Uterus (tissue), 4 donors: Measurements from ENCODE around the gene ENHO. TPM values are rescaled to one million over a fixed set of nuclear protein-coding genes. Genes with fewer than 3 reads are reported as not detected.

Experiments
- DNase-seq, 2 donors: peaks; one replicate each; pipeline ENCODE4 v3.0.0-alpha.2; 2019 to 2020
- H3K27ac ChIP-seq, 2 donors: fragments of 200-600 bp; sonication (generic); 1 replicate in 1 of 2; 2 replicates in 1 of 2; pipeline ENCODE4 v1.5.1; 2016 to 2018
- H3K27me3 ChIP-seq, 2 donors: fragments of 200-600 bp; sonication (generic); one replicate each; pipeline ENCODE4 v1.5.1; 2018 to 2019; ENCODE audit warnings: control low read depth in 1 of 2
- H3K36me3 ChIP-seq, 2 donors: fragments of 200-600 bp; sonication (generic); one replicate each; pipeline ENCODE4 v1.5.1; 2019; ENCODE audit warnings: control low read depth in 1 of 2
- H3K4me1 ChIP-seq, 2 donors: fragments of 200-600 bp; sonication (generic); one replicate each; pipeline ENCODE4 v1.5.1; 2018 to 2019; ENCODE audit warnings: control low read depth in 1 of 2
- H3K4me3 ChIP-seq, 2 donors: fragments of 200-600 bp; sonication (generic); 1 replicate in 1 of 2; 2 replicates in 1 of 2; pipeline ENCODE4 v1.5.1; 2018 to 2019; ENCODE audit warnings: mild to moderate bottlenecking in 1 of 2
- H3K9me3 ChIP-seq, 2 donors: fragments of 200-600 bp; sonication (generic); one replicate each; pipeline ENCODE4 v1.5.1; 2019; ENCODE audit warnings: control low read depth in 1 of 2
- CTCF ChIP-seq, 4 experiments: fragments of 200-600 bp in 2 of 4; fragments of 450-650 bp in 2 of 4; sonication (generic) in 2 of 4; IDR thresholded peaks; one replicate each; pipeline ENCODE4 v1.5.1; 2016 to 2019; ENCODE audit warnings: antibody characterized with exemption in 4 of 4, mild to moderate bottlenecking in 2 of 4, moderate library complexity in 1 of 4
- POLR2A ChIP-seq, 2 donors: fragments of 450-650 bp; IDR thresholded peaks; one replicate each; pipeline ENCODE4 v1.6.1; 2016; ENCODE audit warnings: antibody characterized with exemption in 2 of 2, mild to moderate bottlenecking in 1 of 2, moderate library complexity in 1 of 2
- intact Hi-C: fragments of 100-400 bp; cut with DNase I; formaldehyde crosslinking; loops from one replicate; pipeline ENCODE4 v1.15.1; 2023; ENCODE audit warnings: low total_unique reads
- small RNA-seq: library from RNA; depleted of rRNA; stranded (forward); fragments of <200 nt; gene quantifications from one replicate; pipeline ENCODE3, GENCODE V24; 2016
- total RNA-seq, 4 donors: library from RNA; depleted of rRNA in 3 of 4; stranded (reverse); fragments of >200 nt in 3 of 4; gene quantifications; one replicate each; pipeline versions ENCODE4 v1.1.0 to v1.2.4, GENCODE V29; 2014 to 2023
- donor health status: DM: yes; HTN: yes; CAD: no.

ENHO gene
- total RNA-seq, 4 donors from 2014 or later, result 2.2 TPM; not detected in 3

GRCh38 chr9:34477541-34477940 is 45.2 kb downstream of the ENHO start:
- intact Hi-C loops, result no loop called here
- H3K36me3 ChIP-seq, result no peaks in the 10 kb centered on the region
- no peak overlapping the region for H3K27ac ChIP-seq
- no peak overlapping the region for H3K4me3 ChIP-seq
- DNase-seq, result no peak
- H3K9me3 ChIP-seq, result no peaks in the 10 kb centered on the region
- no peaks in the 10 kb centered on the region for H3K4me1 ChIP-seq
- no peaks in the 10 kb centered on the region for H3K27me3 ChIP-seq
- TF ChIP-seq POLR2A (IDR thresholded peaks at IDR 0.05) (no peak), CTCF (IDR thresholded peaks at IDR 0.05) (no peak)

GRCh38 chr9:34475097-34475496 is 47.7 kb downstream of the ENHO start:
- Histone ChIP-seq H3K36me3 (no peaks in the 10 kb centered on the region), H3K27ac (no peak overlapping the region), H3K9me3 (no peaks in the 10 kb centered on the region), H3K4me3 (no peak overlapping the region), H3K27me3 (no peaks in the 10 kb centered on the region), H3K4me1 (no peaks in the 10 kb centered on the region)
- intact Hi-C loops, result no loop called here
- no peak for TF ChIP-seq POLR2A (IDR thresholded peaks at IDR 0.05)
- TF ChIP-seq CTCF (IDR thresholded peaks at IDR 0.05), result no peak
- no peak for DNase-seq

Small RNAs within 50 kb of the gene (small RNA-seq; reads per million reads assigned to genes)
- not detected for gene RN7SKP24

Other genes starting within 250 kb of the ENHO start
- gene KIF24, start 193.7 kb downstream of the ENHO start, total RNA-seq, result 1 to 10 TPM; 1.2 to 6.1 (median 1.5) TPM
- 10 to 100 TPM in 3 of 4 donors, 1 to 10 TPM in 1; 7.6 to 24.6 (median 20.2) TPM for gene NUDT2, start 193.4 kb downstream of the ENHO start, total RNA-seq
- gene MYORG, start 146.1 kb downstream of the ENHO start, total RNA-seq, result 1 to 10 TPM in 3 of 4 donors, under 1 TPM in 1; under 0.01 to 6.6 (median 2.3) TPM
- 10 to 100 TPM in 2 of 4 donors, 1 to 10 TPM in 2; 2.3 to 33.0 (median 14.9) TPM for gene FAM219A, start 64.4 kb downstream of the ENHO start, total RNA-seq
- 1 to 10 TPM in 1 of 4 donors, under 1 TPM in 1, not detected in 2; 0.95 to 3.8 TPM for gene DNAI1, start 64.2 kb downstream of the ENHO start, total RNA-seq
- gene CNTFR, start 66.7 kb upstream of the ENHO start, total RNA-seq, result 10 to 100 TPM in 1 of 4 donors, 1 to 10 TPM in 1, under 1 TPM in 1, not detected in 1; 0.59 to 14.7 (median 6.6) TPM
- 10 to 100 TPM; 18.1 to 39.1 (median 26.9) TPM for gene RPP25L, start 89.1 kb upstream of the ENHO start, total RNA-seq
- gene DCTN3, start 97.5 kb upstream of the ENHO start, total RNA-seq, result 10 to 100 TPM; 27.7 to 98.0 (median 58.6) TPM
- gene ARID3C, start 106.1 kb upstream of the ENHO start, total RNA-seq, result under 1 TPM in 2 of 4 donors, not detected in 2; 0.35 to 0.82 TPM
- gene SIGMAR1, start 114.8 kb upstream of the ENHO start, total RNA-seq, result 10 to 100 TPM; 34.1 to 55.2 (median 51.3) TPM
- 10 to 100 TPM in 3 of 4 donors, 1 to 10 TPM in 1; 4.4 to 82.9 (median 50.7) TPM for gene GALT, start 123.7 kb upstream of the ENHO start, total RNA-seq
- 100 to 1,000 TPM in 1 of 4 donors, 10 to 100 TPM in 2, 1 to 10 TPM in 1; 3.2 to 153 (median 49.9) TPM for gene IL11RA, start 129.2 kb upstream of the ENHO start, total RNA-seq
- not detected for gene CCL27, start 139.7 kb upstream of the ENHO start, total RNA-seq
- 1 to 10 TPM in 1 of 4 donors, under 1 TPM in 1, not detected in 2; 0.55 to 1.3 TPM for gene CCL19, start 168.3 kb upstream of the ENHO start, total RNA-seq
- 100 to 1,000 TPM in 2 of 4 donors, 10 to 100 TPM in 1, 1 to 10 TPM in 1; 7.6 to 248 (median 87.1) TPM for gene CCL21, start 187.1 kb upstream of the ENHO start, total RNA-seq